Stimulated activated CD4-positive, alpha-beta T cell treated with anti-CD3 and anti-CD28 coated beads, TNF-alpha, amount 100 ng/mL, for 24 hours (primary cell): ENCODE data around the gene OBP2B.
"Not testable (repeated sequence)": the region's sequence is repeated elsewhere in the genome, so short reads cannot be mapped to it uniquely, and the experiment has no call there.

Experiments used
- DNase-seq, 3 experiments: peaks; one replicate each; pipeline ENCODE4 v3.0.0-alpha.2; 2020; ENCODE audit warnings: low read depth in 3 of 3

OBP2B gene

DNA sequence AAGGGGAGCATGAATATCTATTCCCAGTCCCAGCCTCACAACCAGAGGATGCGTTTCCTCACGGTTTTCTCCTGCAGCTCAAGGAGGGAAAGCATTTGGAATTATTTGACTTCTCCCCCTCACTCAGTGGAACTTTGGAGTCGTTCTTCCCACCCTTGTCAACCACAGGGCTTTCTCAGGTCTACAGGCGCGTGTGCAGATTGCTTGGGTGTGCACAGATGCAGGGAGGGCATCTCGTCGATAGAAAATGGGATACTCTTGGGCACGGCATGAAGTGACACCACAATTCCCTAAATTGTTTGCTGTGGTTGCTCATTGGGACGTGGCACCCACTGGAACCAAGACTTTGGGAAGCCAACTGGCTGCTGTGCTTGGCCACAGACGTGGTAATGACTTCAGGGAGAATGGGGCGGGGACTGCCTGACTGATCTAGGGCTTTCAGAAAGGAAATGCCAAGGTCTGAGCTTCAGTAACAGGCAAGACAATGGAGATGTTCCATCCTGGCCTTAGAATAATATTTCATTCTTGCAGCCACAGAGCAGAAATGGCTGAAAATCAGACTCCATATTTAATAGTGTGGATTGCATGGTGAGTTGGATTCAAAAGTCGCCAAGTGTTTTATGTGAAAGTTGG is 12.2 kb upstream of the OBP2B start:
- no peak for DNase-seq

DNA sequence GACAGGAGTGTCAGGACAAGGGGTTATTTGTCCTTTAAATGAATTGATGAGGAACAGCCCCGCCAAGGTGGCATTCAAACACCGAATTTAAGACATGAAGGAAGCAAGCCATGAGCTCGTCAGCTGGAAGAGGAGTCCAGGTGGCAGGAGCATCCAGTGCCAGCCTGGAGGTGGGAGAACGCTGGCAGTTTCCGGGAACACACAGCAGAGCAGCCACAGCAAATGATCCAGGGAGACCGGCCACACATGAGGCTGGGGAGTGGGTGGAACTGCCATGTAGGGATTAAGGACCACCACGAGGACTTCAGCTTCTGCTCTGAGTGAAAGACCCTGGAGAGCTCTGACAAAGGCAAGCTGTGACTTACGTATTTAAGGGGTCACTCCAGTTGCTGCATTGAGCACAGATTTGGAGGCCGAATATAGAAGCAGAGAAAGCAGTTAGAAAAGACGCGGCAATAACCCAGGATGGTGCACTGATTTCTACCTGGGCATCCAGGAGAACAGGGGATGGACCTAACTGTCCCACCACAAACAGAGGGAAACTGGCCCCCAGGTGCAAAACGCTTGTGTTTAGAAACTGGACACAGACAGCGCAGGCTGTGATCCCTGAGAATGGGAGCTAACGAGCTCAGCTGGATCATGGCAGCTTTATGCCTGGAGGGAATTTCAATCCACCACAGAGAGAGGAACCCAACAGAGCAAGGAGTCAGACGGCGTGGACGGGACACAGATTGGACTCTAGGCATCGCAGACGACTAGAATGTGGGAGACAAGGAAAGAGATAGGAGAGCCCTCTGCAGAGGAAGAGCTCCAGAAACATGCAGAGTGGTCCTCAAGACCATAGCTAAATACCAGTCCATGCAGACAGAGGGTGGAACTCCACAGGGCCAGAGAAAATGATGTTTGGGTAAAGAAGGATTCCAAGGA is 9.3 kb upstream of the OBP2B start:
- not testable (repeated sequence) for DNase-seq

DNA sequence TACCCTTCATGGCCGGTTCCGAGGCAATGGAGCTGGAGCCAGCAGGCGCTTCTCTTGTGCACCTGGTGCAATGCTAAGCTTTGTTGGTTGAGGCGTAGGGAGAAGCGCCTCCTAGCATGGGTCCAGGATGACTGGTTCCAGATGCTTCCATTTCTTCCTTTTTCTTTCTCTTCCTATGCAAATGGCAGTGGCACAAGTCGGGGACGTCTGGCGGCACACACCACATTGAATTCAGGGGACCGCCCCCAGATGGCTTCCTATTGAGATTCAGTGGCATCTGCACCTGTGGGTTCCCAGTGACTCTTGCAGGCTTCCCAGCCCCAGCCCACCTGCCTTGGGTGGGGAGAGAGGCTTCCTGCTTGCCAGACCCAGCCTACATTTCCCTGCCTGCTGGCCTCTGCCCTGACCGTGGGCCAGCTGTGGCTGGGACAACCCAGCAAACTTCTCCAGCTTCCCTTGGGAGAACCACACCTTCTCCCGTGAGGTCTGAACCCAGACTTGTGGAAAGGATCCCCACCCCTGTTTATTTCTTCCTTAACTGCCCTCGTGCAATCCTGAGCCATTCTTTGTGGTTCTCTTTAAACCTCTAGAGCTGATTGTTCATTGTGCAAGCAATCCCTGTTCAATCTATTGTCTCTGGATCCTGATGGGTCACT is 8.4 kb upstream of the OBP2B start:
- DNase-seq = not testable (repeated sequence)

DNA sequence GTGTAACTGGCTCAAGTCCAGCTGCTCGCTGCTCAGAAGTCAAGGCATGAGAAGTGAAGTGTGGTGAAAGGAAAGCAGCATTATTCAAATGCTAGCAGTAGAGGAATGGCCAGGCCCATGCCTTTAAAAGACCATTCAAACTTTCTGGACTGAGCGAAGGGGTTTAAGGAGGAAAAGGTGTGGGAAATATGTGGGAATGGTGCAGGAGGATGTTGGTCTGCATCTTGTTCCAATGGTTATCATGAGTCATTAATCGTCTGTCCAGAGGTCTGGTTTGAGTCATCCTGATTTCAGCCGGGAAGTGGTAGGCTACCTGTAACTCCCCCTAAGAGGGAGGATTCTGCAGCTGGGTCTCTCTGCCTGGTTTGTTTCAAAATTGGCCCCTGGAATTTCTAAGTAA is 5.2 kb upstream of the OBP2B start:
- not testable (repeated sequence) for DNase-seq

DNA sequence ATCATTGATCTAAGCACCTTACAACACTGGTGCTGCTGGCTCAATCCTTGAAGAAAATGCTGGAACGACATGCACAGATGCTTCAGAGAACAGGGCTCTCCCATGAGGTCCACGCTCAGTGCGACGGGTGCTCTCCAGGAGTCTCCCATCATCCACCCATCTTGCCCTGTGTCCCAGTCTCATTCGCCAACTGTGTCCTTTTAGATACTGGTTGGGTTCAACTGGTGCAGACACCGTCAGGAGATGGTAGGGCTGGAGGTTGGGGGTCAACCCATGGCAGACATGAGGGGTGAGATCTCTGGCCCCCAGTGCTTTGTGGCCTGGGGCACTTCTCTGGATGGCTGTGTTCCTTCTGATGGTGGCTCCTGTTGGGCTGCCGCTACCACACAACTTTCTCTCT is 1.6 kb upstream of the OBP2B start:
- DNase-seq = no peak

DNA sequence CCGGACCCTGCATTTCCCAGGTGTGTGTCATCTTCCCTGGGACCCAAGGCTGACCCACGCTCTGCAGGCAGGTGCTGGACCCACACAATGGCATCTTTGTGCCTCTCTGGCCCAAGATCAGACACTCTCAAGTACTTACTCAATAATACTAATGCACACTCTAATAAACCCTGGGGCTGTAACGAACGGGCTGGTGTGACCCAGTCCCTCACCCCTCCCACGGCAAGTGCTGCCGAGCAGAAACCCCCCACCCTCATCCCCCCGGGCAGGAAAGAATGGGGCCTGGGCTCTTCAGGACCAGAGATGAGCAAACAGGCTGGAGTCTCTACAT is 1.1 kb upstream of the OBP2B start:
- no peak for DNase-seq

DNA sequence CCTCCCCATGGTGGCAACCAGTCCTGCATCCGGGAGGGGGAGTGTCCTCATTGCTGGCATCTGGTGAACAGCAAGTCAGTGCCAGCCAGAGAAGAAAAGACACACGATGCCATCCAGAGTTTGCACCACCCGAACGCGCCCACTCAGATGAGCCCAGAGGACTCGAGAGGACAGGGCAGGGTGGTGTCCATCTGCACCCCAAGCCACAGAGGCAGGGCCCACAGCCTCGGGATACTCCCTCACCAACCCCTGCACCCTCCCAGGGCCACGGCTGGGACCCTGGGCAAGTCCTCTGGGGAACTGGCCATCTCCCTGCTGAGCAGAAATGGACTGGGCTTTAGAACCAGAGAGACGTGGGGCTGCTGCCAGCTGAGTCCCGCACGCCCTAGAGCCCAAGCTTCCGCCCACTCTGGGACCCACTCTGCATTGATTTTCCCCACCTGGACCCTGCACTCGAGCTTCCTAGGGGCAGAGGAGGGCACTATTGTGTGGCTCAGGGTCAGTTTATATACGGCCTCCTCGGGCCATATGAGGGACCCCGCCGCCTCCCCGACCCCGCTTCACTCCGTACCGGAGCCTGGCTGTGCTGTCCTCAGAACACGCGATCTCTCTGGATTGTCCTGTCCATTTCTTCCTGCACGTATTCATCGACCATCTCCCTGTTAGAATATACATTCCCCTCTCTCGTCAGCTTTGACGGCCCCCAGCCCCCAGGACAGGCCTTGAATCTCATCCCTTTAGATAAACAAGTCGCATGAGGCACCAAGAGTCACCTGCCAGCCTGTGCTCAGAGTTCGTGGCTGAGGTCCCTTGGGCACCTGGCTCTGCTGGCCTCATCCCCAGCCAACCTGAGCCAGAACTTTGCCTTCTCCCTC is 514 bp upstream of the OBP2B start:
- DNase-seq = not testable (repeated sequence)

DNA sequence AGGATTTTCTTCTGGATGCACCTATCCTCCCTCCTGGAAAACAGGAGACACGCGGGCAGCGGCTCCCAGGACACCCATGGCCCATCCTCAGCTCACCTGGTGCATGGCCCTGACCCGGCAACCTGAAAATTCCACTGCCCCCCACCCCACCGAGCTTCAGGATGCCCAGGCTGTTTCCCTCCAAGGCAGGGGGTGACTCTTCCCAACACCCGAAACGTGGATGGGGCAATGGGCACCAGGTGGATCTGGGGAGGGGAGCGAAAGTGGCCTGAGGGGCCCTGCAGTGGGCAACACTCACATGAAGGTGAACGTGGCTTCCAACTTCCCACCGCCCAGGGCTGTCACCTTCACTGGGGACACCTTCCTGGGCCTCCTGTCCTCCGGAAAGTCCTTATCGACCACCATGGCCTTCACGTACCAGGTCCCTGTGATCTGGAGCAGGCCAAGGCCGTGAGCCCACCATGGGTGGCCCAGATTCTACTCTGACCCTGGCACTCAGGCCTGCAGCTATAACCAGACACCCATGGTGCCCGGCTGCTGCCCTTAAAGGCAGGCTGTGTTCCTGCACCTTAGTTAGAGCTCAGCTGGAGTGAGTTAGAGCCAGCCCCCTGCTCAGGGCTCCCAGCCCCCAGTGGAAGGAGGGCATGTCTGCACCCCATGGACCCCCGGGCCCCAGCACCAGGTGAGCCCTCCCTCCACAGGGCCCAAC is 725 bp downstream of the OBP2B start:
- not testable (repeated sequence) for DNase-seq

DNA sequence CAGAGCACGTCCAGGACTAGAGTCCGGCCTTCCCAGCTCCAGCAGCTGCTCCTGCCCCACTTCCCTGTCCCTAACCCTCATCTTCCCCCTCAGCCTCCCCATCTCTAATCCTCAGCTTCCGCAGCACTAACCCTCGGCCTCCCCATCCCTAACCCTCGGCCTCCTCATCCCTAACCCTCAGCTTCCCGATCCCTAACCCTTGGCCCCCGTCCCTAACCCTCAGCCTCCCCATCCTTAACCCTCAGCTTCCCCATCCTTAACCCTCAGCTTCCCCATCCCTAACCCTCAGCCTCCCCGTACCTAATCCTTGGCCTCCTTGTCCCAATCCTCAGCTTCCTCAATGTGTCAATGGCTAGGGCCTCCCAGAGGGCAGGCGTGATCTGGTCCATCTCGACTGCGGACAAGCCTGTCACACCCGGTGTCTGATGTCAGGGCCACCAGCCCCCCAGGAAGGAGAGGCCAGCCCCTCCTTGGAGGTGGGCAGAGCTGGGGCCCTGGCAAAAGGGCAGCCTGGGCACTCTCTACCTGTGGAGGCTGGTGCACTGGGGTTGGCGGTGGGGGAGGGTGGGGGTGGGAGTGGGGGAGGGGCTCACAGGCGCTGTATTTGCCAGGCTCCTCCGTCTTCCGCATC is 1.4 kb downstream of the OBP2B start:
- no peak for DNase-seq

DNA sequence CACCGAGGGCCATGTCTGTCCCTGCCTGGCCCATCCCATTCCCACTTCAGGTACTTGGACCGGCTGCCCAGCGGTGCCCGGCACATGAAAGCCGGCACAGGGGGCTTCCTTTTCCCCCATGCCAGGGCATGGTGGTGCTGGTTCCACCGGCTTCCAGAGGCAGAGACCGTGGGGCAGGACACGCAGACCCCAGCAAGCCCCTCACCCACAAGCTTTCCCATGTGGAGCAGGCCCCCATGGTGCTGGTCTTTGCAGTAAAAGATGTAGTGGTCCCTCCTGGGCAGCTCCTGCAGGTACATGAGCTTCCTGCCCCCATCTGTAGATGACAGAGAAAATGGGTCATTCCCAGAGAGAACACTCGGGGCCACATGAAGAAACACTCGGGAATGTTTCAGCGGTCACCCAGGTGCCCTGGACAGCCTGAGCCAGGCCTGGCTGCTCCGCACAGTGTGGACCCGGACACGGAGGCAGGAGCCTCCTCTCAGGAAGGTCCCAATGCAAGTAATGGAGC is 2.0 kb downstream of the OBP2B start:
- no peak for DNase-seq

DNA sequence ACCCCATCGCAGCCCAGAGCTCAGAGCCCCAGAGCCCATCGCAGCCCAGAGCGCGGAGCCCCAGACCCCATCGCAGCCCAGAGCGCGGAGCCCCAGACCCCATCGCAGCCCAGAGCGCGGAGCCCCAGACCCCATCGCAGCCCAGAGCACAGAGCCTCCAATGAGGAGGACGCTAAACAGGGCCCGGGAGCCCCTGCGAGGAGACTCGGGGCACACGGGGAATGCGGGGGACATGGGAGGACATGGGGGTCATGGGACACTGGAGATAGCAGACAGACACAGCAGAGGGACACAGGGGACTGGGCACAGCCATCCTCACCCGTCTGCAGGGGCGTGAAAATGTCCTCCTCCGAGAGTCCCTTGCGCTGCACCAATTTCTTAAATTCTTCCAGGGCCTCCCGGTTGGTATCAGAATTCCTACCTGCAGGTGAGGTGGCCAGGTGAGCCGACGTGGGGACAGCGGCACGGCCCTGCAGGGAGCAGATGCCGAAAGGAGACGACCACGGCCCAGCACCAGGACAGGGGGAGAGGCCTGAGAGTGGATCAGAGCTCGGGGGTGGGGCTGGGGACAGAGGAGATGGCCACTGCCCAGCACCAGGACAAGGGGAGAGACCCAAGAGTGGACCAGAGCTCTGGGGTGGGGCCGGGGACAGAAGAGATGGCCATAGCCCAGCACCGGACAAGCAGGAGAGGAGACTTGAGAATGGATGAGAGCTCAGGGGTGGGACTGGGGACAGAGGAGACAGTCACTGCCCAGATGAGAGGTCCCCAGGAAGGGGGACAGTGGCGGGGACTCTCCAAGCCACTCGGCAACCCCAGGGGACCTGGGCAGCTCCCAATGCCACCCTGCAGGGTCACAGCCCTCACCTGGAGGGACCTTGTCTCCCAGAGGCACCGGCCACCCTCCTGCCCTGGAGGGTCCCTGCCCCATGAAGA is 2.8 kb downstream of the OBP2B start:
- no peak for DNase-seq

DNA sequence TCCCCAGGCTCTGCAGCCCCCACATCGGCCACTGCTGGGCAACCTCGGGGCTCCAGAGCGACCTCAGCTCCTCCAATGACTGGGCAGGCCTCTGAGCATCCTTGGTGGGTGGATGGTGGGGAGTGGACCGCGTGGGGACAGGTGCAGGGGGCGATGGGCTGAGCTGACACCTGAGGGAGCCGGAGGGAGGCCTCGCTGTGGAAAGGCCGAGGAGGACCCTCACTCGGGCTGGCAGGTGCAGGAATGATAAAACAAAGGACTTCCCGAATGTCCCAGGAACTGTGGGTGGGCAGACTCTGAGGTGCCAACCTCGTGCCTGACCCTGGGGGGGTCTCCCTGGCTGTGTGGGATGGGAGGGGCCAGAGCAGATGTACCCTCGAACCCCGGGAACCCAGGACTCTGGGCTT is 3.6 kb downstream of the OBP2B start:
- not testable (repeated sequence) for DNase-seq

DNA sequence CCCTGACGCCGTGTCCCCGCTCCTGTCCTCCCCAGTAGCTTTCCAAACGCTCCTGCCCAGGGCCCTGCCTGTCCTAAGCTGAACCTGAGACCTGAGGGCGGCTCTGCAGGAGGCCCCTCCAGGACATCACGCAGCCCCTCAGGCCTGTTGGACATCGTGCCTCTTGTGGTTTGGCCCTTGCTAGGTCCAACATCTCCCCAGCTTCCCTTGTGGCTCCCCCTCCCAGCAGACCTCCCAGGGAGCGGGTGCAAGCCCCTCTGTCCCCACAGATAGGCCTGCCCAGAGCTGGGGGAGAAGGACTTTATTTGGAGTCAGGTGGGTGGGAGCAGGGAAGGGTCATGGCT is 4.1 kb downstream of the OBP2B start:
- DNase-seq = no peak

DNA sequence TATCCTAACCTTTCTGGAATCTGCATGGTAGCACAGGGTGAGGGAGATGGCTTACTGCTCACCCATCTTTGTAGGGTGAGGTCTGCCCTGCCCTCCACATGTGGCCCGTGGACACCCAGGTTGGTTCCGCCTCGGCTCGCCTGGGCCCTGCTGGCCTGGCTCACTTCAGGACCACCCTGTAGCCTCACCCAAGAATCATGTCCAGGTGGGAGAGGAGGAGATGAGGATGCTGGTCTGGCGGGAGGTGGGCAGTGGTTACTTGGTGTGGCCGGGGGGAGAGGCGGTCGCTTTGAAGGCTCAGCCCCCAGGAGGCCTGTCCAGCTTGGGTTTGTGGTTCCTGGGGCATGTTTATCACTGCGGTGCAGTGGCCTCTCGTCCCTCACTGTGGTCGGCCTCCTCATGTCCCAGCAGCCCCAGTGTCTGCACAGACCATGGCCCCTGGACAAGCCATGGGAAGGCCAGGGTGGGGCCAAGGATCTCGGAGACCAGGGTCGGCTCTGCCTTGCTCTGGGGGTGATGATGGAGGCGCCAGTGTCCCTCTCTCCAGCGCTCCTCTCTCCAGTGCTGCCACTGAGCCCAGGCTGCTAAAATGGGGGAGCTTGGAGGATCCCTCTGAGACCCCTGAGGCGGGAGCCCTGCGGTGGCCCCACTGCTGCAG is 4.6 kb downstream of the OBP2B start:
- no peak for DNase-seq

DNA sequence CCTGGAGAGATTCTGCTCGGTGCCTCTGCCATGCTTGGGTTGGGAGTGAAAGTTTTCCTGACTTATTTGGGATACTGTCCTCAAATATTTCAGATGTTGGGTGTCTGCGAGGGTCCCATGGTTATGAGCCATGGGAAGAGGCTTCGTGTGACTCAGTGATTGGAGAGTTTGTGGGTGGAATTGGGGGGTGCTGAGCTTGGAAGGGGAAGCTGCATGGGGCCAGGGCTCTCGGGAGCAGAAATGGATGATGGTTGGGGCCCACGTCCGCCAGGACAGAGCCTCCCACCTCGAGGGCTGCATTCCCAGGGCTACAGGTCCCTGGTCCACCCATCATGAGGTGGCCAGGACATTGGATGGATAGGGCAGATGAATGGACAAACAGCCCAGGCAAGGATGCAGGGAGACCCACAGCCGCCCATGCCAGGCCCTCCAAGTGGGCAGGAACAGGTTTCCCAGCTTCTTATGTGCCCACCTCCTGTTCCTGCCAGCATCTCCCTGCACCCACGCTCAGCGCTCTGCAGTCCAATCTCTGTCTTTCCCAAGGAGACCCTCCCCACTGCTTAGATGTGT is 5.5 kb downstream of the OBP2B start:
- no peak for DNase-seq

DNA sequence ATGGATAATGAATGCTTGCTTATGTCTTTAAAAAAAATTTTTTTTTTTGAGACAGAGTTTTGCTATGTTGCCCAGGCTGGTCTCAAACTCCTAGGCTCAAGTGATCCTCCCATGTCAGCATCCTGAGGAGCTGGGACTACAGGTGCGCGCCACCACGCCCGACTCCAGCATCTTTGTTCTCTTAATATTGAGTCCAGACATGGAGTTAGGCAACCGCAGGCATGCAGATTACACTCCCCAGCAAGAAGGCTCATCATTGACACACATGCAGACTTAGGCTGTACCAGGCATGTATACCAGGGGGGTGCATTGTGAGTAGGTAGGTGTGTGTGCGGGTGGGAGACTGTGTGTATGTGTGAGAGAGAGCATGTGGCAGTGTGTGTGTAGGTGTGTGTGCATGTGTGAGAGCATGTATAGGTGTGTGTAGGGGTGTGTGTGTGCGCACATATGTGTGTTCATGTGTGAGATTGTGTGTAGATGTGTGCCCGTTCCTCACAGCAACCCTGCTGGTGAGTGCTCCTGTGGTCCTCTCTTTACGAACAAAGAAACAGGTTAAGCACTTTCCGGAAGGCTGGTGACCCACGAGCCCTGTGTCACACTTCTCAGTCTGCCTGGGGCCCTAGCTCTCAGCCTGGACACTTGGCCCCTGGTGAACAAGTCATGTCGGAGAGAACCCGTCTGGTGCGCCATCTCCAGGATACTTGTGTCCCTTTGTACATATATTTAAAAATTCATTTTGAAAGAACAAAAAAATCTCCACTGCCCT is 6.2 kb downstream of the OBP2B start:
- DNase-seq = no peak

DNA sequence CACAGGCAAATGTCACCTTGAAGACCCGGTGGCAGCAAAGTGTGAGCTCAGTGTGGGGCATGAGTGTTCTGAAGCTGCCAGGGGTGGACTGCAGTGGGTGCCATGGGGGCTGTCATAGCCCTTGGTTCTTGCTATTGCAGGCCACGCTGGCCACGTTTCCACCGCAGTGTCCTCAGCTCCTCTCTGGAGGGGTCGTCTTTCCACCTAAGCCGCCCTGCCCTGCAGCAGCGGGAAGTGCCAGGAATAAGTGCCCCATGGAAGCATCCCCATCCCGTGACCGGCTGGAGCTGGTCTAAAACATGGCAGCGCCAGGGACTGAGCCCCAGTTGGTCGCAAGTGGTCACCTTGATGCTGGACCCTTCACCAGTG is 6.9 kb downstream of the OBP2B start:
- DNase-seq = no peak
